ENCODE data around the gene FAM114A2.

DNA sequence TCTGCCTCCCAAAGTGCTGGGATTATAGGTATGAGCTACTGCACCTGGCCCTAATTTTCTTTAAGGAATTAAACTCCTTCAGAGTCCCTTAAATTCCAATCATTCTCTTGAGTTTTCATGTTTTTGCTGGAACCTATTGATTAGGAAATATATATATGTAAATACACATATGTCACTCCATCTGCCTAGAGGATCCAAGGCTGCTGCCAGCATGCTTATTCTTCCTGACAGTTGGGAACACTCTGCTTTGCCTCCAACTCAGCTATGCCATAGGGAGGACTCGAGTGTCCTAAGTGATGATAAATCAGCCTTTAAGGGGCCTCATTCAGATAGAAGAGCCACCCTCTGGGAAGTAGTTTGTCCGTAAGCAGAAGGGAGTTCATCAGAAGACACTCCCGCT, 21.9 kb upstream of the FAM114A2 start:
- TF ChIP-seq, protein P1, sequence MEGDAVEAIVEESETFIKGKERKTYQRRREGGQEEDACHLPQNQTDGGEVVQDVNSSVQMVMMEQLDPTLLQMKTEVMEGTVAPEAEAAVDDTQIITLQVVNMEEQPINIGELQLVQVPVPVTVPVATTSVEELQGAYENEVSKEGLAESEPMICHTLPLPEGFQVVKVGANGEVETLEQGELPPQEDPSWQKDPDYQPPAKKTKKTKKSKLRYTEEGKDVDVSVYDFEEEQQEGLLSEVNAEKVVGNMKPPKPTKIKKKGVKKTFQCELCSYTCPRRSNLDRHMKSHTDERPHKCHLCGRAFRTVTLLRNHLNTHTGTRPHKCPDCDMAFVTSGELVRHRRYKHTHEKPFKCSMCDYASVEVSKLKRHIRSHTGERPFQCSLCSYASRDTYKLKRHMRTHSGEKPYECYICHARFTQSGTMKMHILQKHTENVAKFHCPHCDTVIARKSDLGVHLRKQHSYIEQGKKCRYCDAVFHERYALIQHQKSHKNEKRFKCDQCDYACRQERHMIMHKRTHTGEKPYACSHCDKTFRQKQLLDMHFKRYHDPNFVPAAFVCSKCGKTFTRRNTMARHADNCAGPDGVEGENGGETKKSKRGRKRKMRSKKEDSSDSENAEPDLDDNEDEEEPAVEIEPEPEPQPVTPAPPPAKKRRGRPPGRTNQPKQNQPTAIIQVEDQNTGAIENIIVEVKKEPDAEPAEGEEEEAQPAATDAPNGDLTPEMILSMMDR (IDR thresholded peaks at IDR 0.05) = no peak
- TF ChIP-seq POLR2A (IDR thresholded peaks at IDR 0.05) = no peak
